ENCODE data around the gene MAML3.
A peak's percentile ranks its signal among the peaks of the same experiment; 100 is the strongest.

MAML3 gene

DNA sequence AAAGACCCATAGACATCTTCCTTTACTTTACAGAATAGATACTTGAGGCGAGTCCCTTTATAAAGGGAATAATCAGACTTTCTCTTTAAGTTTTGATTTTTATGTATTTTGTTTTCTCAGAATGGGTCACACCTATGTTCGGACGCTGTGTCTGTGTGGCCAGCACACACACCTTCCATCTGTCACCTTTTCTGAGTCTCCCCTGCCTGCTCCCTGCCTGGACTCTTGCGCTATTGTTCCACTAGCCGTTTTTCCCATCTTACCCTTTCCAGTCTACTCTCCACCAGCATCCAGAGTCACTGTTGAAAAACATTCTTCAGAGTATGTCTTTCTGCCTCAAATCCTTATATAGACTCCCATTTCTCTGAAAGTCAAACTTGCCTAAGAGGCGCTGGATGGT lies 236.1 kb downstream of the MAML3 start:
- DNase-seq, result no peak

DNA sequence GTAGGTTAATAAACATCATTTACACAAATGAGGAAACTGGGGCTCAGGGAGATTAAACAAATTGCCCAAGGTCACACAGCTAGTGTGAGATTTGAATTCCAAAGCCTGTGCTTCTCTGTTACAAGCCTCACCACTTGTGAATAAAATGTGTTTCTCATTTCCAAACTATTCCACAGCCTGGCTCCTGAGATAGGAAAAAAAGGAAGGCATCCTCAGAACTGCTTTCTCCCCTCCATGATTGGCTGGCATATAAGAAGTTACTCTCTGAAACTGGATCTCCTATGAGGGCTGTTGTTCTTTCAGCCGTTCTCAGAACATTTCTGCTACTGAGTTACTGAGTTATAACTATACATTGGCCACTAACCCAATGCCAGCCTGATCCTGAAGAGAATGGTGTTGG lies 237.9 kb downstream of the MAML3 start:
- no peak for DNase-seq

DNA sequence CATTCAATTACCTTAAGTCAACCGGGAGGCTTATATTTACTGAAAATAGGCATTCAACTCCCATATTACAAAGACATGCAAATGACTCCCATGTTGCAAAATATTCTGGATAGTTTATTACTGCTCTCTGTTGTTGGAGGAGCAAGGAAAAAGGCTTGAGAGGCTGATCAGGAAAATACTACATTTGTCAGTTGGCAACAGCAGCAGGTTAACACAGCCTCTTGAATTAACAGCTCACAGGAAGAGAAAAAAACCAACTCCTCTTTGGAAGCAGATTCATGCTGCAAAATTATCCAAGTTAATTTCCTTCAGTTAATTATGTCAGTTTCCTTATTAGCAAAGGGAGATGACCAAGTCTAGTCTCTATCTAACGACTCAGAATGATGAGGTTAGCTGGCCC lies 238.9 kb downstream of the MAML3 start:
- DNase-seq, result no peak

DNA sequence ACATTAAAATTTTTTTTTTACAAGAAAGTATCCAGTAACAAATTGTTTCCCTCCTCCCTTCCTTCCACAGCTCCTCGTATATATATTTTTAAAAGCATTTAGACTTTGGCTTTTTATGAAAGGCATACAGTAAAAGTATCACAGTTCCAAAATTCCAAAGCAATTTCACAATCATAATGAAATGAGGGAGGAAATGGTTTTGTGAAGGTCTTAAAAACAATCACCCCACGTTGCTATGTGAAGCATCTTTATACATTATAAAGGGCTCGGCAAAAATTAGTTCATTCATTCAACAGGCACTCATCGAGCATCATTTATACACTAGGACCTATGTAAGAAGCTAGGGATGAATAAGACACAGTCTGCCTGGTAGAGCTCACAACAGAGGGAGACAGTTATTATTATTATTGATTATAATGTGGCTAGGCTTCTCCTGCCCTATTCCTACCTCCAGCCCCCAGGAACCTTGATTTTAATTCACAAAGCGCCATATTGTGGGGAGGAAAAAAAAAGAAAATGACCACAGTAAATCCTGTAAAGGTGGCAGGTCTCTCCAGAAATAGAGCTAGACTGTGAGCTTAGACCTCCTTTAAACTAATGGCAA lies 239.9 kb downstream of the MAML3 start:
- no peak for DNase-seq

DNA sequence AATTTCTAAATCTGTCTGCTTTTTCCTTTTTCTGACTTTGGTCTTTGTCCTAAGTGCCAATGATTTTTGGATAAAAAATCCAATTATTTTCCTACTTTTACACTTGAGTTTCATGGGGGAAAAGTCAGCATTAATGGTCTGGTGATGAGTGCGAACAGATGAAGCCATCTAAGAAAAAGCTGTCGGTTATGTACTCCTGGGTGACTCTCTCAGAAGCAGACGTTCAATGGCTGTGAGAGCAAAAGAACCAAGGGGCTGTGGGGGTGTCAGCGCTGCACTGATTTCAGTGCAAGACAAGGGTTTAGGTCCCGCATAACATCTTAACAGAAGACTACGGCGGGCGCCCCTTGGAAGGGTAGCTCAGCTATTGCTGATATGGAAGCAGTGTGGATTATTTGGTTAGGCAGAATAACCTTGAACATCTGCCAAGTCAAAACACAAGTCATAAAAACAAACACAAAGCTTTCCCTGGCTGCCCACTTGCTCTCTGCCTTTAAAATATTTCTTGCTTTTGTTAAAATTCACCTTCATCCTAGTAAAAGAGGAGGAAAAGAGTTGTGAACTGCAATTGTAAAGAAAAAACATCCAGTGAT lies 240.5 kb downstream of the MAML3 start:
- no peak for DNase-seq

DNA sequence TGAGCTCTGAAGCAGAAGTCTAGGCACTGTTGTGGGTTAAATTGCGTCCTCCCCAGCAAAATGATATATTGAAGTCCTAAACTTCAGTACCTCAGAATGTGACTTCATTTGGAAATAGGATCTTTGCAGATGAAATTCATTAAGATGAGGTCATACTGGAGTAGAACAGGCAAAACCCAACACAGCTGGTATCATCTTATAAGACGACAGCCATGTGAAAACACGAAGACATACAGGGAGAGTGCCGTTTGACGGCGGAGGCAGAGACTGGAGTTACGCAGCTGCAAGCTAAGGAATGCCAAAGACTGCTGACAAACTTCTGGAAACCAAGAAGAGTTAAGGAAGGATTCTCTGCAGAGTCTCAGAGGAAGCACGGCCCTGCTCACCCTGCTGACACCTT lies 241.5 kb downstream of the MAML3 start:
- DNase-seq, result no peak

DNA sequence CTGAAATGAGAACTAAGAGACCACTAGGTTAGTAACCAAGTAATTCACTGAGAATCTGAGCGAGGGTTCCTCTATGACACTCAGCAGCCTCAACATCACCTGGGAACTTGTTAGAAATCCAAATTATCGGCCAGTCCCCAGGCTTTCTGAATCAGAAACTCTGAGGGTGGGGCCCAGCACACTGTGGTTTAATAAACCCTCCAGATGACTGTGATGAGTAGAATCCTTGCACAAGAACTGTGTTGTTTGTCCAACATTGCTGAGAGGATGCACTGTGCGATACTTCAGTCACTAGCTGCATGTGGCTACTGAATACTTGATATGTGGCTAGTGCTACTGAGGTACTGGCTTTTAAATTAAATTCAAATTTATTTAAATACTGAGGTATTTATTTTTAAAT lies 243.9 kb downstream of the MAML3 start:
- DNase-seq, result no peak

DNA sequence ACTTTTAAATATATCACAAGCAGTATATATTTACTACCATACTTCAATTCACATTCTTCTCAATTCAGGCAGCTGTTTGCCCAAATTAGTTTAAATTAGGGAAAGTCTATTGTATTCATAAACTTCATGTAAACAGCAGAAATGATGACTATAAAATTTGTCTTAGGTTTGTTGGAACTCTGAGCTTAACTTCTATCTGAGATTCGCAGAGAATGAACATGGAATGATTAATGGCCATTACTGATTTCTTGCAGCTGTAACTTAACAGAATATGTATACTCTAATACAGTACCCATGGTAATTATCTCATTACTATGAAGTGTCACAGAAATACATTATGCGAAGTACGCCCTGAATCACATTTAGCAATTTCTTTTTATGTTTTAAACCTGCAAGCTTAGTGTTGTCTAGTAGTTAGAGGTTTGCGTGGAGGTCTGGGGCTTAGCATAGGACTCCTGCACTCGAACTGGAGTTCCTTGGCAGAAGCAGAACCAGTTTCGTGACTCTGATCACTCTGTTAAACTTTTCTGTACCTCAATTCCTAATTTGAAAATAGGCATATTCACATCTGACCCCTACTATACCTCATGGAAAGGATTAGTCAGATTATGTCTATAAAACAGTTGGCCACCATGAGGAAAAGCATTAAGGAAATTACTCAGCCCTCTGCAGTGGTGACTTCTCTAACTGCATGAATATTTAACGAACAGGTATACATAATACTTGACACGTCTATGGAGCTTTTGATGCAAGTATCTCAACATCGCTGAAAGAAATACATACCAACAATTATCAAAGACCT lies 245.1 kb downstream of the MAML3 start:
- DNase-seq, result no peak

DNA sequence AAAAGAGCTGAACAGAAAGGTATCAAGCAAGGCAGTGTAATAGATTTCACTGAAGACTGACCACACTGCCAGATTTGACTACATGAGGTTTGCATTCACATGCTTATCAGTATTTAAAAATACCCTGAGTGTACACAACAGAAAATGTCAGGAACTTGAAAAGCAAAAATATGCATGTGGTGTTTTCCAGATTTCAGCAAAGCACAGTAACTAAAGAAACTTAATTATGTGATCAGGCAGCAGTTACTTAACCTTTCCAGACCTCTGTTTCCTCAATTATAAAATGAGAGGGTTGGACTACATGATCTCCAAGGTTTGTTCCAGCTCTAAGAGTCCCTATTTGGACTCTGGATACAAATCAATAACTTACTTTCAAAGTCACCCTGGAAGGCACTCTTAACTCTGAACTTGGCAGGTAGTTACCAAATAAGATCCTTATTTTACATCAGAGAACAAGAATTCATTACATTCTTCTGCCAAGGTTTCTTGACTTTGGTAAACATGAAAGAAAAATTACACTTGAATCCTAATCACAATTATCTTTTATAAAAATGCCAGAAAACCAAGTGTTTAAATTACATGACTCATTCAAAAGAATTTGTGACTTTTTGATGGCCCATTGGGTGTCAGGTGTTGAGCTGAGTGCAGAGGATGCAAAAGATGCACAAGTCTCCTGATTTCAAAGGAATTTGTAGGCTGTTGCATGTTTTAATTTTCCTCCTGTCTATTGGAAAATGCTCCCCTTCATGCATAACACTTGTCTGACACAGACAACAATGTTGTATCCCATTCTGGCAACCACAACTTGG lies 246.8 kb downstream of the MAML3 start:
- peak; percentile 20 for DNase-seq

DNA sequence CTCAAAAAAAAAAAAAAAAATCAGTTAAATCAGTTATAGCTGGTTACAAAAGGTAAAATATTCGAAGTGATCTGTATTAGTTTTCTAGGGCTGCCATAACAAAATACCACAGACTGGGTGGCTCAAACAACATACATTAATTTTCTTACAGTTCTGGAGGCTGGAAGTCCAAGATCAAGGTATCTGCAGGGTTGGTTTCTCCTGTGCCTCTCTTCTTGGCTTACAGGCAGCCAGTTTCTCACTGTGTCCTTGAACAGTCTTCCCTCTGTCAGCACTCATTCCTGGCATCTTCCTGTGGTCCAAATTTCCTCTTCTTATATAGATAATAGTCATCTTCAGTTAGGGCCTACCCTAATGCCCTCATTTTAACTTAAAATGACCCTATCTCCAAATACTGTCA lies 248.5 kb downstream of the MAML3 start:
- no peak for DNase-seq

DNA sequence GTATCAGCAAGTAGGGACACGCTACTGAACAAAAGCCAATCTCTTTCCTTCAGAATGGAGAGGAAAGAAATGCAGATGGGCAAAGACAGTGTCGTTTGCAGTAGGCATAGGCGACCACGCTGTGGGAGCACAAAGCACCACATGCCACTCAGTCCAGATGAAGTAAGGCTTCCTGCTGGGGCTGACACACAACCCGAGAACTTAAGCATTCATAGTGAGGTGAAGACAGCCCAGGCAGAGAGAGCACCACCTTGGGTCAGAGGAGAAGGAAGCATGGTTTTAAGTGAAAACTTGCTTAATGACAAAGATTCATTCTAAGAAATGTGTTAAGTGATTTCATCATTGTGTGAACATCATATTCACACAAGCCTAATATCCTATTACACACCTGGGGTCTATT lies 249.6 kb downstream of the MAML3 start:
- DNase-seq, result no peak

DNA sequence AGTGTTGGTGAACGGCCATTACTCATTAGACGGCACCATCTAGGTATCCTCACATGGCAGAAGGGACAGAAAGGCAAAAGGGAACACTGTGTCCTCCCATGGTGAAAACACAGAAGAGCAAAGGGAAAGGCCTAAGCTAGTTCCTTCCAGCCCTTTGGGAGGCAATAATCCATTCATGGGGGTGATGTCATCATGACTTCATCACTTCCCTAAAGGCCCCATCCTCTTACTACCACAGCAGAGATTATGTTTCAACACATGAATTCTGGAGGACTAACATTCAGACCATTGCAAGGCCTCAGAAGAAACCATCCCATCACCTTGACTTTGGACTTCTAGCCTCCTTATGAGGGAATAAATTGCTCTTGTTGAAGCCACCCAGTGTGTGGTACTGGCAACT lies 250.1 kb downstream of the MAML3 start:
- peak; percentile 45 for DNase-seq

DNA sequence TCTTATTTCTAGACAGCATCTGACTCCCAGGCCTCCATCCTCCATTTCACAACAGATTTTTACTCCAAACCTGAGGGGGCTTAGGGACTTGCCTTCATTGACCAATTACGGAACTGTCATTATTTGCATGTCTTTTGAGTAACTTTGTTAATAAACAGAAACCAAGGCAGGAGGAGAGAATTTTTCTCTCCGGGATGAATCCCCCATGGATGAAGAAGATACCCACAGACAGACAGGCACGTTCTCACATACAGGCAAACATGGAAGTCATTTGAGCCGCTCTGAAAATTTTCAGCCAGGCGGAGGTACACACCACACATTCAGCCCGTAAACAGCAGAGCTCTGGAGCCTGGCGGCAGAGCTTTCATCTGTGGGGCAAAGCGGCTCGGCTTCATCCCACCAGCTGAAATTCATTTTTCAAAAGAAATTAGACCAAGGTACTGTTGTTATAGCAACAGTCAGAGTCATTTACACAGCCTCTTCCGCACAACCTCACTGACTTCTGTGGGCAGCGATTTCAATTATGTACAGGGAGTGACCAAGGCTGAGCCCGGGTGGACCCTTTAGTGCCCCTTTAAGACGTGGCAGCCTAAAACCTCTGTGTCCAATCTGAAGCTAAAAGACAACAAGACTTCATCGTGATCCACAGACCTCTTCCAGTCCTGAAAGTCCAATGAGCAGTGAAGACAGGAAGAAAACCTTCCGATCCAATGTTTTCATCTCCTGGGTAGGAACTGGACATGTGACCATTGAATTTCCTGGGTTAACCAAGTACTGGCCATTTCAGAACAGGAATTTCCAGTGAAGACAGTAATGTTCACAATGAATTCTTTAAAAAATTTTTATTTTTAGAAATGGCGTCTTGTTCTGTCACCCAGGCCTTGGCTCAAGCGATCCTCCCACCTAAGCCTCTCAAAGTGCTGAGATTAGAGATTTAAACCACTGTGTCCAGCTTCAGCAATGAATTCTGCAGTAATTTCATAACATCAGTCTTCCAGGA lies 251.4 kb downstream of the MAML3 start:
- no peak for DNase-seq

DNA sequence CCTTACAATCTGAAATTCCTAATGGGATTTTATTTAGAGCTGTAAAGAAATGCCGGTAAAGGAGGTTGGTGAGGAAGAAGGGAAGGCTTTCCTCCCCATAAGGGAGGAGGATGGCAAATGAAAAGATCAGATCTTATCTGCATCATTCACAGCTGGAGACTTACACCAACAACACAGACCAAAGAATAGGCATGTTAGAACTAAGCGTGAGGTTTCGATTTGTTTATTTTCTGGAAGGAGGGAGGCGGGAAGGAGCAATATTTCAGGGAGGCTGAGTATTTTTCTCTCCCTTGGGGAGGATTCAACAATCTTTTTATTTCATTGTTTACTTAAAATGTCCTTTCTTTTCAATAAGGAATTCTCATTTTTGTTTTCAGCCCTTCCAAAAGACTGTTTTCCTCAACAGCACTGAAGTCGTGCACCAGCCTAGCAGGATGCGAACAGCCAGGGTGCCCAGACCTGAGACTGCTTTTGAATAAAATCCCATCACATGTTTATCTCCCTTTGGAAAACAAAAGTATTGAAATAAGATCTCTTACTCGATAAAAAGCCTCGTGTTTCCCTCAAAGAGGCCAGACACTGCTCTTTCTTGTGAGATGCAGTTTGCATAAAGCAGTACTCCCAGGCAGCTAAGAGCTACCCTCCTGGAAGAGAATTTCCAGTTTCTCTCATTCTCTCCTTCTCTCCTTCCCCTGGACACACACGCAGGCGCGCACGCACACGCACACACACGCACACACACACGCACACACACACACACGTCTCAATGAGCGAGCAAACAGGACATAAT lies 252.3 kb downstream of the MAML3 start:
- peak; percentile 40 for DNase-seq

DNA sequence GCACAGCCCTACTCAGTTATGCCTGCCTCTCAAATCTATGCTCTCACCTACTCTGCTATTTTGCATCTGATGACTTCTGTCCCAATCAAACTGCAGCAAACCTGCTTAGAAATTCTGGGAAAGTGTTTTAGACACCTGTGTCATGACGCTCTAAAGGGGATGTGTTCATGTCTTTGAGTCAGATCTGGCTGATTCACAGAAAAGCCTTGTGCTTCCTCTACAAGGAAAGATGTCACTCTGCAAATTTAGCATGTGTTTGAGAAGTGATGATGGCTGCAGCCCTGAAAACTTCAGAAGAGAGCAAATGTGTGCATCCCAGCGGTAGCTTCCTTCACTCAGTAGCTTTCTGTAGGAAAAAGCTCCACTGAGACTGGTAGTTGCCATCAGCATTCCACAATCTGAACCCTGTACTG lies 253.0 kb downstream of the MAML3 start:
- DNase-seq, result no peak

DNA sequence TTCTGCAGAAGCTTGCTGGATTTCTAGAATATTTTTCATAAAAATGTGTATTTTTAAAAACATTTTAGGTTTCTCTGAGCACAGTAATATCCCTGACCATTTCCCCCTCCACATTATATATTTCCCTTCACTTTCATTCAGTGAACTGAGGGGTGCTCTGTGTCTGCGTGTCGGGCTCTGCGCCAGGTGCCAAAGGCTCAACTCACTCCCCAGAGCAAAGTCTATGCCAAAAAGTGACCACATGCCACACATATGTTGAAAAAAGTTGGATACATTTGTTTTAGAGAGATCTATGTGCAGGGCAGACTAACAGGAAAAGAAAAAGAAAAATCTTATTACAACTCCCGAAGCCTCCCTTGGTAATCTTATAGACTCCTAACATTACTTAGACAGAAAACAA lies 254.6 kb downstream of the MAML3 start:
- DNase-seq, result no peak

DNA sequence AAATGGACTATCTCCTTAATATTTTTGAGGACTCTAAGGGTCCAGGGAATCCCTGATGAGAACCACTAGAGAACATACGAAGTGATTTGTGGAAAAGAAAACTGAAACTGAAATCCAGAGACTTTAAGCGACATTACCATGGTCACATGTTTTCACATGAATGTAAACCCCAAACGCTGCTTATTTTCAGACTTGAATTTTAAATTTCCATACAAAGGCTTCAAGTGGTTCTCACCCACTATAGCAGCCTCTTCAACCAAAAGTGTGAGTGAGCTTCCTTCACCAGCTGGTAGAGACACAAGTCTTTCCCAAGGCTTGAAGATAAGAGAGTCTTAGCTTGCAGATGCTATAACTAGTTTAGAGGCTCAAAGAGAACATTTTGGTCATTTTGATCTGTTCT lies 255.7 kb downstream of the MAML3 start:
- peak; percentile 82 for DNase-seq

DNA sequence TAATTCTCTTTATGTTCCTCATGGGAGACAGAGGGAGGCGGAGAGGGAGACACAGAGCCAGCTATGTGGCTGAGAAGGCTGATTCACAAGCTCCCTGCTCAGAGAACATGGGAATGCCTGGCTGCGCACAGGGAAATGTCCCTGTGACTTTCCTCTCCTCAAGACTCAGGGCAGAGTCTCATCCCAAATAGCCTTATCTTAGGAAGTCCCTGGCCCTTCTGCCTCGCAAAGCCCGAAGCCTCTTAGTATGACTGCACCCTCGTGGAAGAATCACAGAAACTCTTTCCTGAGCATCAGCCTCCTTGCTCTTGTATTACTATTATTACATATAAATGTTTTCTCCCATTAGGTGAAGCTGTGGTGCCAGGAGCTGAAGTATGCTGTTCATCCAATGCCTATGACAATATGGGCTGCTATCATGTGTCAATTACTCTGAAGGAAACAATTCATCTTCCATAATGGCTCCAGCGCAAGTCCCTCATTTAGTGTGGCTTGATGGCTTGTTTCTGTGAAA lies 257.8 kb downstream of the MAML3 start:
- DNase-seq, result no peak

DNA sequence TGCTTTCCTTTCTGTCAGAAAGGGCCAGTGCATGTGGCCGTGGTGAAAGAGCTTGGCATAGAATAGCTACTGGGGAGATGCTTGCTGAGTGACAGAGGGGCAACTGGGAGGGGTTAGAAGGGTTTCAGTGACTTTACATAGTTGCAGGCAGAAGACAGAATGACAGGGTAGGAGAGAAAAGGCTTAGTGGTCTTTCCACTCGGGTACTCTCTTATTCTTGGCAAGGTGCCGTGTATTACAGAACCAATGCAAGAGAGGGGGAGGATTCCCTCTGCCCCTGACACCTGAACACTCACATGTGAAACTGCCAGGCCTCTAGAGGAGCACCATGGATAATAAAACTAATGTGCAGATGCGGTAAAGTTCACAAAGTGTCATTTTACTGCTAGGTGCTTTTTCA lies 260.2 kb downstream of the MAML3 start:
- no peak for DNase-seq

DNA sequence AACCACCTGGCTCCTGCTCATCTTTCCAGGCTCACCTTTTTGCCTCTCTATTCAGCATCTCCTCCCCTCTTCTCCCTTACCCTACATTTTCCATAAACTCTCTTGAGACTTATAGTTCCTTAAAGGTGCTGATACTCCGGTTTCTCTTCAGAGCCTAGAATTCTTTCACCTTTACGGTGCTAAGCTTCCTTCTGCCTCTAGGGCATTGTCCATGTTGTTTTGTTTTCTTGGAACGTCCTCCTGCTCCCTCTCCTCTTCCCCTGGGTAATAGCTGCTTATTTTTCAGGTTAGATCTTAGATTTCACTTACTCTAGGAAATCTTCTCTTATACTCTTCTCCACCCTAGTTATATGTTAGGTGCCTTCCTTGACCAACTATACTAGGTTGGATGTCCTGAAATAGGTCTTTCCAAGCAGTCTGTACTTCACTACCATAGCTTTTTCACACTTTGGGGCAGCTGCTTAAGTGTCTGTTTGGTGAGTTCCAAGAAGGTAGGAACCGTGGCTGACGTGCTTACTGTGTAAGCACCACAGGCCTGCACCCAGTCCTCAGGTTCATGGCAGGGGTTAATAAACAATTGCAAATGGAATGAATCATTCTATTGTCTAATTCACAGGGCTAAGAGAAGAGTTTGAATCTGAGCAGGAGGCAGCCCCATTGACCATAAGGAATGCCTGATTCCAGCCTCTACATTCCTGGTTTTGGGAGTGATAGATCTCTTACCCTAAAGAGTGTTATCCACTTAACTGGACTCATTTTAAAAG lies 260.8 kb downstream of the MAML3 start:
- DNase-seq, result no peak
